IMR-90 (cell line): Measurements from ENCODE around the gene ATG2A. TPM values are rescaled to one million over a fixed set of nuclear protein-coding genes. Genes with fewer than 3 reads are reported as not detected.
A peak's percentile ranks its signal among the peaks of the same experiment; 100 is the strongest.

ENCODE experiments used
- ATAC-seq: fragments of 200-7000 bp; cut with Tn5 transposase; 2 replicates; pipeline ENCODE4 v1.9.1; 2020; ENCODE audit warnings: low read depth, mild to moderate bottlenecking, moderate library complexity
- BruUV-seq: library from RNA; stranded (reverse); fragments of 400-500 nt; replicated peaks from 2 replicates; lab custom pipeline; 2021; lab: Mats Ljungman, UMichigan
- CTCF ChIA-PET: fragments of 300-600 bp; formaldehyde crosslinking; extraction: SDS; loops from one replicate; lab custom pipeline; 2021; ENCODE audit warnings: antibody characterized with exemption; lab: Yijun Ruan, JAX
- POLR2A ChIA-PET: fragments of 300-600 bp; sonication (Branson Sonifier 250); formaldehyde crosslinking; loops from one replicate; lab custom pipeline; 2022; ENCODE audit warnings: antibody characterized with exemption; ENCODE audit not compliant: unreplicated experiment; lab: Charles Lee
- DNase-seq: peaks from one replicate; pipeline ENCODE4 v3.0.0; 2013
- H2AFZ ChIP-seq: replicated peaks from 2 replicates; pipeline ENCODE3; 2013; ENCODE audit warnings: low read length, mild to moderate bottlenecking; ENCODE audit not compliant: poor library complexity
- H2AK5ac ChIP-seq: 2 replicates; pipeline ENCODE4 v1.6.1; 2013; ENCODE audit warnings: low read depth, low read length, inconsistent platforms
- H2AK9ac ChIP-seq: replicated peaks from 2 replicates; pipeline ENCODE3; 2013; ENCODE audit warnings: mild to moderate bottlenecking, low read depth, low read length, moderate library complexity; ENCODE audit not compliant: poor library complexity
- H2BK120ac ChIP-seq: 2 replicates; pipeline ENCODE4 v1.6.1; 2013; ENCODE audit warnings: low read depth, low read length, inconsistent platforms
- H2BK15ac ChIP-seq: 3 replicates; pipeline ENCODE4 v1.6.1; 2013; ENCODE audit warnings: low read depth, low read length, inconsistent platforms
- H2BK20ac ChIP-seq: 2 replicates; pipeline ENCODE4 v1.6.1; 2013; ENCODE audit warnings: low read depth, mild to moderate bottlenecking, inconsistent platforms, low read length, moderate library complexity
- H2BK5ac ChIP-seq: 2 replicates; pipeline ENCODE4 v1.6.1; 2013; ENCODE audit warnings: mild to moderate bottlenecking, low read depth, low read length, inconsistent platforms; ENCODE audit not compliant: poor library complexity, severe bottlenecking
- H3K14ac ChIP-seq: replicated peaks from 2 replicates; pipeline ENCODE4 v1.6.1; 2013; ENCODE audit warnings: low read depth, low read length, inconsistent platforms
- H3K18ac ChIP-seq: 2 replicates; pipeline ENCODE4 v1.6.1; 2013; ENCODE audit warnings: low read depth, low read length, control low read depth
- H3K23ac ChIP-seq: 2 replicates; pipeline ENCODE4 v1.6.1; 2013; ENCODE audit warnings: low read depth, low read length, inconsistent platforms
- H3K27ac ChIP-seq: 2 replicates; pipeline ENCODE4 v1.5.1; 2013; ENCODE audit warnings: mild to moderate bottlenecking, control low read depth, low read length; ENCODE audit not compliant: insufficient read depth
- H3K27me3 ChIP-seq: 2 replicates; pipeline ENCODE4 v1.6.1; 2013; ENCODE audit warnings: low read length; ENCODE audit not compliant: control insufficient read depth, insufficient read depth
- H3K36me3 ChIP-seq: 2 replicates; pipeline ENCODE4 v1.6.1; 2013; ENCODE audit warnings: low read length, mixed read lengths; ENCODE audit not compliant: control insufficient read depth, insufficient read depth
- H3K4ac ChIP-seq: 2 replicates; pipeline ENCODE4 v1.6.1; 2013; ENCODE audit warnings: low read depth, low read length, inconsistent platforms
- H3K4me1 ChIP-seq: 2 replicates; pipeline ENCODE4 v1.6.1; 2013; ENCODE audit warnings: low read length, mixed read lengths; ENCODE audit not compliant: control insufficient read depth, insufficient read depth
- H3K4me2 ChIP-seq: 2 replicates; pipeline ENCODE4 v1.6.1; 2013; ENCODE audit warnings: low read depth, mild to moderate bottlenecking, control low read depth, low read length, moderate library complexity
- H3K4me3 ChIP-seq: 2 replicates; pipeline ENCODE4 v1.5.1; 2013; ENCODE audit warnings: low read depth, mild to moderate bottlenecking, control low read depth, low read length, moderate library complexity; ENCODE audit not compliant: insufficient read depth
- H3K56ac ChIP-seq: 2 replicates; pipeline ENCODE4 v1.6.1; 2013; ENCODE audit warnings: low read length, inconsistent platforms; ENCODE audit not compliant: insufficient read depth; ENCODE audit errors: extremely low read depth
- H3K79me1 ChIP-seq, 2 experiments: 2 replicates each; pipeline ENCODE4 v1.6.1; 2013; ENCODE audit warnings: low read length in 2 of 2, inconsistent platforms in 1 of 2, low read depth in 1 of 2
- H3K9ac ChIP-seq: 2 replicates; pipeline ENCODE4 v1.6.1; 2013; ENCODE audit warnings: low read depth, low read length, control low read depth
- H3K9me1 ChIP-seq: 2 replicates; pipeline ENCODE4 v1.6.1; 2013; ENCODE audit warnings: low read length, inconsistent platforms; ENCODE audit not compliant: insufficient read depth
- H3K9me3 ChIP-seq: 2 replicates; pipeline ENCODE4 v1.6.1; 2013; ENCODE audit warnings: low read length; ENCODE audit not compliant: control insufficient read depth, insufficient read depth
- H4K20me1 ChIP-seq: 2 replicates; pipeline ENCODE4 v1.6.1; 2013; ENCODE audit warnings: low read length, inconsistent platforms; ENCODE audit not compliant: insufficient read depth
- H4K5ac ChIP-seq: 2 replicates; pipeline ENCODE4 v1.6.1; 2013; ENCODE audit warnings: mild to moderate bottlenecking, low read depth, low read length, control low read depth
- H4K8ac ChIP-seq, 2 experiments: 2 replicates each; pipeline ENCODE4 v1.6.1; 2013; ENCODE audit warnings: low read depth in 2 of 2, low read length in 2 of 2, control low read depth in 1 of 2, inconsistent platforms in 1 of 2
- H4K91ac ChIP-seq: 2 replicates; pipeline ENCODE4 v1.6.1; 2013; ENCODE audit warnings: low read depth, low read length, inconsistent platforms; ENCODE audit not compliant: insufficient read depth
- CHD1 ChIP-seq: IDR thresholded peaks from 2 replicates; pipeline ENCODE4 v1.6.1; 2012; ENCODE audit warnings: low read depth, low read length, improper control_type of control experiment
- CTCF ChIP-seq: conservative IDR thresholded peaks from 2 replicates; pipeline ENCODE4 v1.5.1; 2012; ENCODE audit warnings: mild to moderate bottlenecking, low read depth, low read length, improper control_type of control experiment
- FOS ChIP-seq: fragments of 150-350 bp; IDR thresholded peaks from 2 replicates; pipeline ENCODE4 v1.6.1; 2016; ENCODE audit warnings: low read depth, low read length
- MAFK ChIP-seq: IDR thresholded peaks from 2 replicates; pipeline ENCODE4 v1.6.1; 2012; ENCODE audit warnings: low read depth, low read length, improper control_type of control experiment
- NFE2L2 ChIP-seq: fragments of 150-350 bp; IDR thresholded peaks from 2 replicates; pipeline ENCODE4 v1.6.1; 2016; ENCODE audit warnings: low read depth, mild to moderate bottlenecking, low read length
- RAD21 ChIP-seq: IDR thresholded peaks from 2 replicates; pipeline ENCODE4 v1.6.1; 2012; ENCODE audit warnings: low read length, improper control_type of control experiment
- RFX5 ChIP-seq: IDR thresholded peaks from 2 replicates; pipeline ENCODE4 v1.8.0; 2012; ENCODE audit warnings: low read depth, mild to moderate bottlenecking, low read length, moderate library complexity
- WGBS, 2 experiments: methylation state at CpG; one replicate each; pipeline versions ENCODE4 v1.1.5 to v1.1.7; 2013; ENCODE audit warnings: missing lambda C conversion rate in 2 of 2; ENCODE audit not compliant: insufficient read length in 1 of 2; ENCODE audit errors: extremely low coverage in 2 of 2; 5-methylcytosine and 5-hydroxymethylcytosine counted together
- dilution Hi-C: fragments of 300-500 bp; cut with HindIII; formaldehyde crosslinking; loops from one replicate; pipeline ENCODE4 v1.14.3; 2018; ENCODE audit warnings: low sequenced_read_pairs; ENCODE audit not compliant: unreplicated experiment
- in situ Hi-C: fragments of 300-500 bp; cut with MboI; formaldehyde crosslinking; loops from 3 replicates; pipeline ENCODE4 v1.14.3; 2019; ENCODE audit warnings: low sequenced_read_pairs, inconsistent platforms, mixed read lengths
- intact Hi-C: fragments of 100-400 bp; cut with micrococcal nuclease; formaldehyde crosslinking; loops from 2 replicates; pipeline ENCODE4 v1.10.0; 2022
- polyA plus RNA-seq, 3 experiments: library from polyadenylated mRNA; depleted of rRNA; stranded (reverse); fragments of >200 nt; gene quantifications; 2 replicates each; pipeline ENCODE4 v1.2.3, GENCODE V29; 2012; ENCODE audit warnings: low replicate concordance in 1 of 3
- total RNA-seq: library from RNA; depleted of rRNA; stranded (reverse); fragments of >200 nt; gene quantifications from 2 replicates; pipeline ENCODE4 v1.2.3, GENCODE V29; 2012
- TF ChIP-seq, protein P1 (sequence below): fragments of 150-350 bp; IDR thresholded peaks from 2 replicates; pipeline ENCODE4 v1.6.1; 2017; ENCODE audit warnings: mild to moderate bottlenecking, antibody characterized with exemption, low read length, low read depth

The ATG2A gene
- total and polyA plus RNA-seq, 2 of the 4 experiments (the other 2 are of a cell fraction): 3.2 to 10.5 TPM

DNA sequence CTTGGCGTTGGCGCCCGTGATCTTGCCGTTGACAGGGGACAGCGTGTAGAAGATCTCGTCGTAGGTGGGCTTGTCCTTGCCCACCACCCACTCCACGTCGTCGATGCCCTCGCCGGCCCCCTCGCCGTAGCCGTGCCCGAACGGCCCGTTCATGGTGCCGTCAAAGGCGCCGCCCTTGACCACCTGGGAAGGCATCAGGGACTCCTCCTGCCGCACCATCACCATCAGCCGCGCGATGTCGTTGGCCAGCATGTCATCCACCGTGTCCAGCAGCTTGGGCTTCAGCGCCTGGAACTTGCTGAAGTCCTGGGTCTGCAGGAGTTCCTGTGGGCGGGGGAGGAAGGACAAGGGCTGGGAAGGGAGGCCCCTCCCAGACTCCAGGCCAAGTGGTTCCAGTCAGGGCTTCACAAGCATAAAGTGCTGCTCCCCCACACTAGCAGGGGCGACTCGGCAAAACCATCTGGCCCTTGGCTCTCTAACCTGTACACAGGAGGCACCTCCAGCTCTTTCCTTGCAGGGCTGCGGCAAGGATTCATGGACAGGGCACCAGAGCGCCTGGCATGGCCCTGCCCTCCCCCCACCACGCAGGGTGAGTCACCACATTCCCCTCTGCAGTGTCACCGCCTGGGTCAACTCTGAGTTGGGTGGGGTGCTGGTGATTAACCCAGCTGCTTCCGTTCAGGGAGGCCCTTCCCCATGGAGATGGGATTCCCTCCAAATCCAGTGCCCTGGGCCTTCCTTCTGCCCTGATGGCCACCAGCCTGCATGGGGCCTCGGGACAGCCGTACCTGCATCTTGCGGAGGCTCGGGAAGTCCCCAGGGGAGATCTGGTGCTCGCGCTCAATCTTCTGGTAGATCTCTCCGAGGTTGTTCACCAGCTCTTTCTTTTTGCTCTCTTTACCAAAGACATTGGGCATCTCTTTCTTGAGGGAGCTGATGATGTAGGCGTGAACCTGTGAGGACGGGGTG lies 62.2 kb downstream of the ATG2A start (continued):
- TF ChIP-seq, protein P1, sequence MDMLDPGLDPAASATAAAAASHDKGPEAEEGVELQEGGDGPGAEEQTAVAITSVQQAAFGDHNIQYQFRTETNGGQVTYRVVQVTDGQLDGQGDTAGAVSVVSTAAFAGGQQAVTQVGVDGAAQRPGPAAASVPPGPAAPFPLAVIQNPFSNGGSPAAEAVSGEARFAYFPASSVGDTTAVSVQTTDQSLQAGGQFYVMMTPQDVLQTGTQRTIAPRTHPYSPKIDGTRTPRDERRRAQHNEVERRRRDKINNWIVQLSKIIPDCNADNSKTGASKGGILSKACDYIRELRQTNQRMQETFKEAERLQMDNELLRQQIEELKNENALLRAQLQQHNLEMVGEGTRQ: no peak
- peak; percentile 100 for TF ChIP-seq FOS
- no peak; the same call in 1 of the 2 replicates for TF ChIP-seq RAD21

GRCh38 chr11:64854157-64854533 lies 62.9 kb downstream of the ATG2A start:
- DNase-seq (no peak), ATAC-seq (no peak)
- H3K14ac ChIP-seq: peak overlapping the region; percentile 79; the same call in 1 of the 2 replicates
- H2AK5ac ChIP-seq: peak overlapping the region; percentile 100
- H3K9me1 ChIP-seq: peaks cover 25% of the 10 kb centered on the region
- H2BK5ac ChIP-seq: peak overlapping the region; percentile 66
- peak overlapping the region; percentile 59 for H3K27ac ChIP-seq
- no peak overlapping the region for H3K23ac ChIP-seq
- peak overlapping the region; percentile 25 for H4K5ac ChIP-seq
- peak overlapping the region; percentile 99 for H3K4ac ChIP-seq
- H3K56ac ChIP-seq: no peak overlapping the region
- no peak for TF ChIP-seq RAD21
- TF ChIP-seq CHD1: no peak
- TF ChIP-seq CTCF: no peak
- no peak for TF ChIP-seq RFX5
- TF ChIP-seq NFE2L2: no peak
- no peak for TF ChIP-seq MAFK
- H3K4me2 ChIP-seq: no peak overlapping the region
- peak overlapping the region; percentile 56 to 96; a peak in 3 of 4 replicates for H4K8ac ChIP-seq
- no peaks in the 10 kb centered on the region for H3K27me3 ChIP-seq
- H2BK20ac ChIP-seq: peak overlapping the region; percentile 93
- 93% methylated on average over 23 of the region's 25 CpGs; no CpG with 5 or more reads in 1 of the 2 experiments for WGBS, 2 experiments
- peaks cover 28 to 82% of the 10 kb centered on the region in 2 experiments for H3K79me1 ChIP-seq
- H3K9ac ChIP-seq: no peak overlapping the region
- in situ Hi-C loops (no loop called here), dilution Hi-C loops (no loop called here), intact Hi-C loops (loop anchor here (2.0 kb wide), 1 partner anchor 63 kb away; the partner anchor contains the start of gene ATG2A)
- peak overlapping the region; percentile 67; the same call in 1 of the 2 replicates for H3K18ac ChIP-seq
- H2AK9ac ChIP-seq: peak overlapping the region; percentile 97
- POLR2A ChIA-PET: no interaction called here
- peak overlapping the region; percentile 69; the same call in 2 of the 3 replicates for H2BK15ac ChIP-seq
- peaks cover 5% of the 10 kb centered on the region; the same call in 1 of the 2 replicates for H4K20me1 ChIP-seq
- no TSS peak for BruUV-seq
- peak overlapping the region; percentile 95 for H2BK120ac ChIP-seq
- peak overlapping the region; percentile 97 for H4K91ac ChIP-seq
- CTCF ChIA-PET: no interaction called here
- H3K9me3 ChIP-seq: no peaks in the 10 kb centered on the region
- H3K4me1 ChIP-seq: peaks cover 38% of the 10 kb centered on the region
- no peak overlapping the region for H3K4me3 ChIP-seq
- peak overlapping the region; percentile 23 for H2AFZ ChIP-seq
- peaks cover 43% of the 10 kb centered on the region for H3K36me3 ChIP-seq
